22Rv1 (cell line): ENCODE measurements around the gene IPPK.

ENCODE experiments used
- CTCF ChIP-seq: fragments of 450-650 bp; IDR thresholded peaks from 2 replicates; pipeline ENCODE4 v1.5.1; 2017; ENCODE audit warnings: mild to moderate bottlenecking
- ZFX ChIP-seq: fragments of 450-650 bp; IDR thresholded peaks from 2 replicates; pipeline ENCODE4 v1.6.1; 2017; ENCODE audit warnings: antibody characterized with exemption, borderline replicate concordance

- TF ChIP-seq CTCF (no peak), ZFX (no peak)
These were observed 47.5 kb upstream of the IPPK start for GRCh38 chr9:92717201-92718085.
